Neural cell (in vitro differentiated cells): Measurements from ENCODE around the gene EIF5A. TPM values are rescaled to one million over a fixed set of nuclear protein-coding genes. Genes with fewer than 3 reads are reported as not detected.

Source experiments
- H2AFZ ChIP-seq: fragments of 200-600, 300-800 bp; sonication (generic), shearing (Covaris generic); 2 replicates; pipeline ENCODE4 v1.6.0; 2014; ENCODE audit warnings: low read depth, mild to moderate bottlenecking, antibody characterized with exemption, low read length, moderate library complexity
- H3F3A ChIP-seq: fragments of 200-600 bp; shearing (Covaris generic); 2 replicates; pipeline ENCODE4 v1.6.1; 2016; ENCODE audit warnings: mild to moderate bottlenecking, moderate library complexity, mixed read lengths, antibody characterized with exemption, low read length; ENCODE audit not compliant: insufficient read depth, poor library complexity, severe bottlenecking
- H3K27ac ChIP-seq: fragments of 200-600, 300-800 bp; sonication (generic), shearing (Covaris generic); 2 replicates; pipeline ENCODE4 v1.5.1; 2014; ENCODE audit warnings: mild to moderate bottlenecking, low read length, moderate library complexity
- H3K27me3 ChIP-seq: fragments of 300-800, 200-600 bp; sonication (generic), shearing (Covaris generic); 2 replicates; pipeline ENCODE4 v1.6.0; 2014; ENCODE audit warnings: mild to moderate bottlenecking, low read depth, low read length, moderate library complexity; ENCODE audit not compliant: insufficient read depth
- H3K36me3 ChIP-seq: fragments of 300-800, 200-600 bp; sonication (generic), shearing (Covaris generic); 2 replicates; pipeline ENCODE4 v1.5.1; 2014; ENCODE audit warnings: mild to moderate bottlenecking, antibody characterized with exemption, low read length, moderate library complexity; ENCODE audit not compliant: insufficient read depth
- H3K4me2 ChIP-seq: fragments of 300-800, 200-600 bp; sonication (generic), shearing (Covaris generic); 2 replicates; pipeline ENCODE4 v1.6.0; 2014; ENCODE audit warnings: mild to moderate bottlenecking, low read length
- H3K4me3 ChIP-seq: fragments of 300-800, 200-600 bp; sonication (generic), shearing (Covaris generic); 2 replicates; pipeline ENCODE4 v1.5.1; 2014; ENCODE audit warnings: mild to moderate bottlenecking, low read length, moderate library complexity
- H3K79me2 ChIP-seq: fragments of 200-600 bp; shearing (Covaris generic); replicated peaks from 2 replicates; pipeline ENCODE4 v1.6.0; 2014; ENCODE audit warnings: mild to moderate bottlenecking, low read length, moderate library complexity; ENCODE audit not compliant: insufficient read depth
- H3K9ac ChIP-seq: fragments of 300-800, 200-600 bp; sonication (generic), shearing (Covaris generic); 2 replicates; pipeline ENCODE4 v1.6.1; 2016; ENCODE audit warnings: mild to moderate bottlenecking, low read length, mixed read lengths
- H3K9me2 ChIP-seq: fragments of 200-600 bp; shearing (Covaris generic); 2 replicates; pipeline ENCODE4 v1.6.1; 2016; ENCODE audit warnings: mild to moderate bottlenecking, low read length, mixed read lengths; ENCODE audit not compliant: insufficient read depth
- H3K9me3 ChIP-seq: fragments of 200-600, 300-800 bp; sonication (generic), shearing (Covaris generic); 2 replicates; pipeline ENCODE4 v1.6.1; 2016; ENCODE audit warnings: mild to moderate bottlenecking, mixed run types, low read length, moderate library complexity, mixed read lengths
- H4K20me1 ChIP-seq: fragments of 200-600 bp; shearing (Covaris generic); 2 replicates; pipeline ENCODE4 v1.6.1; 2016; ENCODE audit warnings: mild to moderate bottlenecking, mixed run types; ENCODE audit not compliant: insufficient read depth
- CTCF ChIP-seq: fragments of 450-650 bp; IDR thresholded peaks from 2 replicates; pipeline ENCODE4 v1.5.1; 2014; ENCODE audit warnings: antibody characterized with exemption, mild to moderate bottlenecking, moderate library complexity; ENCODE audit not compliant: poor library complexity, severe bottlenecking
- EP300 ChIP-seq: fragments of 450-650 bp; conservative IDR thresholded peaks from 2 replicates; pipeline ENCODE4 v1.6.1; 2014; ENCODE audit warnings: antibody characterized with exemption, mild to moderate bottlenecking, moderate library complexity; ENCODE audit not compliant: poor library complexity, severe bottlenecking
- EZH2 ChIP-seq: fragments of 200-600, 300-800 bp; shearing (Covaris generic), sonication (generic); IDR thresholded peaks from 2 replicates; pipeline ENCODE4 v1.6.1; 2014; ENCODE audit warnings: antibody characterized with exemption, low read length, borderline replicate concordance, mild to moderate bottlenecking; ENCODE audit not compliant: insufficient read depth, poor library complexity, severe bottlenecking
- MXI1 ChIP-seq: fragments of 450-650 bp; conservative IDR thresholded peaks from 2 replicates; pipeline ENCODE4 v1.6.1; 2014; ENCODE audit warnings: antibody characterized with exemption, mild to moderate bottlenecking; ENCODE audit not compliant: poor library complexity, severe bottlenecking
- POLR2AphosphoS5 ChIP-seq: IDR thresholded peaks from 2 replicates; pipeline ENCODE4 v1.6.1; 2012
- RAD21 ChIP-seq: fragments of 450-650 bp; conservative IDR thresholded peaks from 2 replicates; pipeline ENCODE4 v1.6.1; 2014; ENCODE audit warnings: antibody characterized with exemption, mild to moderate bottlenecking, moderate library complexity
- REST ChIP-seq: IDR thresholded peaks from 2 replicates; pipeline ENCODE4 v1.6.1; 2012; ENCODE audit warnings: borderline replicate concordance
- SMC3 ChIP-seq: fragments of 450-650 bp; conservative IDR thresholded peaks from 2 replicates; pipeline ENCODE4 v1.6.1; 2014; ENCODE audit warnings: antibody characterized with exemption, mild to moderate bottlenecking, moderate library complexity; ENCODE audit not compliant: poor library complexity
- TAF1 ChIP-seq: IDR thresholded peaks from 2 replicates; pipeline ENCODE4 v1.6.1; 2012; ENCODE audit warnings: low read depth
- polyA plus RNA-seq: library from polyadenylated mRNA; depleted of rRNA; stranded (reverse); fragments of >200 nt; gene quantifications from 2 replicates; pipeline ENCODE4 v1.2.3, GENCODE V29; 2014

Gene EIF5A
- polyA plus RNA-seq, 1 donor from 2014 or later = 164 TPM

- Histone ChIP-seq H2AFZ (peak overlapping the region; percentile 61), H4K20me1 (no peaks in the 10 kb centered on the region), H3K4me2 (peak overlapping the region; percentile 49), H3F3A (no peaks in the 10 kb centered on the region), H3K79me2 (peaks cover 9% of the 10 kb centered on the region), H3K9me3 (no peaks in the 10 kb centered on the region), H3K27me3 (no peaks in the 10 kb centered on the region), H3K9me2 (no peaks in the 10 kb centered on the region), H3K4me3 (peak overlapping the region; percentile 92), H3K36me3 (no peaks in the 10 kb centered on the region), H3K27ac (peak overlapping the region; percentile 93), H3K9ac (peak overlapping the region; percentile 81)
- TF ChIP-seq RAD21 (no peak), POLR2AphosphoS5 (peak; percentile 94), CTCF (peak; percentile 43), EP300 (peak; percentile 57), SMC3 (no peak), REST (peak; percentile 39), EZH2 (no peak), TAF1 (peak; percentile 86), MXI1 (peak; percentile 82)
Measured at GRCh38 chr17:7329374-7329996, 22.1 kb downstream of the EIF5A start.

- H3K4me3 ChIP-seq = peak overlapping the region; percentile 92
- no peaks in the 10 kb centered on the region for H3K9me2 ChIP-seq
- peak overlapping the region; percentile 81 for H3K9ac ChIP-seq
- TF ChIP-seq TAF1 (peak; percentile 7), CTCF (no peak)
- no peaks in the 10 kb centered on the region for H4K20me1 ChIP-seq
- no peaks in the 10 kb centered on the region for H3K36me3 ChIP-seq
- no peaks in the 10 kb centered on the region for H3K9me3 ChIP-seq
- H3F3A ChIP-seq = no peaks in the 10 kb centered on the region
- H3K79me2 ChIP-seq = peaks cover 9% of the 10 kb centered on the region
- H2AFZ ChIP-seq = peak overlapping the region; percentile 61
- peak overlapping the region; percentile 93 for H3K27ac ChIP-seq
- H3K4me2 ChIP-seq = peak overlapping the region; percentile 49
- H3K27me3 ChIP-seq = no peaks in the 10 kb centered on the region
Measured at GRCh38 chr17:7329997-7330637, 22.7 kb downstream of the EIF5A start.
